Fibroblast of lung (primary cell): ENCODE measurements around the gene AFTPH. TPM values are rescaled to one million over a fixed set of nuclear protein-coding genes. Genes with fewer than 3 reads are reported as not detected.
A peak's percentile ranks its signal among the peaks of the same experiment; 100 is the strongest.

Source experiments
- DNase-seq, 2 donors: peaks; one replicate each; pipeline versions ENCODE4 v3.0.0 to v3.0.0-alpha.2; 2010; ENCODE audit warnings: low read depth in 2 of 2
- H2AFZ ChIP-seq: 2 replicates; pipeline ENCODE4 v1.5.1; 2012; ENCODE audit warnings: low read length, control low read depth, inconsistent platforms
- H3K27ac ChIP-seq: 2 replicates; pipeline ENCODE4 v1.5.1; 2011; ENCODE audit warnings: low read length, control low read depth; ENCODE audit not compliant: insufficient read depth
- H3K27me3 ChIP-seq: 2 replicates; pipeline ENCODE4 v1.5.1; 2011; ENCODE audit warnings: mild to moderate bottlenecking, low read length; ENCODE audit not compliant: control insufficient read depth, insufficient read depth
- H3K36me3 ChIP-seq: 2 replicates; pipeline ENCODE4 v1.5.1; 2011; ENCODE audit warnings: low read length; ENCODE audit not compliant: control insufficient read depth, insufficient read depth
- H3K4me1 ChIP-seq: 2 replicates; pipeline ENCODE4 v1.5.1; 2011; ENCODE audit warnings: low read length; ENCODE audit not compliant: control insufficient read depth, insufficient read depth; ENCODE audit errors: extremely low read depth
- H3K4me2 ChIP-seq: 2 replicates; pipeline ENCODE4 v1.5.1; 2011; ENCODE audit warnings: low read length, control low read depth; ENCODE audit not compliant: insufficient read depth; ENCODE audit errors: extremely low read depth
- H3K4me3 ChIP-seq, 4 experiments: fragments of 200-600 bp in 1 of 4; sonication (generic) in 1 of 4; replicated peaks in 1 of 4; 2 replicates each; pipeline ENCODE4 v1.5.1; 2011 to 2016; ENCODE audit warnings: low read length in 4 of 4, low read depth in 3 of 4, mild to moderate bottlenecking in 3 of 4, control low read depth in 2 of 4, inconsistent platforms in 1 of 4, mixed read lengths in 1 of 4; ENCODE audit not compliant: insufficient read depth in 1 of 4; ENCODE audit errors: control extremely low read depth in 1 of 4
- H3K79me2 ChIP-seq: 2 replicates; pipeline ENCODE4 v1.5.1; 2012; ENCODE audit warnings: mild to moderate bottlenecking, low read length, inconsistent platforms; ENCODE audit not compliant: control insufficient read depth, insufficient read depth
- H3K9ac ChIP-seq: 2 replicates; pipeline ENCODE4 v1.5.1; 2011; ENCODE audit warnings: mild to moderate bottlenecking, low read length, control low read depth; ENCODE audit not compliant: insufficient read depth
- H3K9me3 ChIP-seq: 2 replicates; pipeline ENCODE4 v1.5.1; 2012; ENCODE audit warnings: low read depth, low read length; ENCODE audit not compliant: control insufficient read depth, insufficient read depth
- H4K20me1 ChIP-seq: 2 replicates; pipeline ENCODE4 v1.5.1; 2011; ENCODE audit warnings: low read length; ENCODE audit not compliant: control insufficient read depth, insufficient read depth; ENCODE audit errors: extremely low read depth
- CTCF ChIP-seq, 2 donors: IDR thresholded peaks in 1 of 2; conservative IDR thresholded peaks in 1 of 2; 1 replicate in 1 of 2; 2 replicates in 1 of 2; pipeline ENCODE4 v1.5.1; 2011 to 2012; ENCODE audit warnings: low read length in 2 of 2, control low read depth in 1 of 2, inconsistent platforms in 1 of 2, low read depth in 1 of 2, mild to moderate bottlenecking in 1 of 2
- EZH2 ChIP-seq: IDR thresholded peaks from 2 replicates; pipeline ENCODE4 v1.5.1; 2012; ENCODE audit warnings: low read length, control low read depth, mild to moderate bottlenecking; ENCODE audit errors: missing control alignments
- polyA plus RNA-seq, 2 donors: library from polyadenylated mRNA; depleted of rRNA in 1 of 2; stranded (reverse) in 1 of 2; unstranded in 1 of 2; fragments of >200 nt; gene quantifications; 2 replicates each; pipeline ENCODE4 v1.2.1, GENCODE V29; 2011 to 2012; ENCODE audit warnings: missing spikeins in 1 of 2
- total RNA-seq: library from RNA; depleted of rRNA; stranded (reverse); fragments of >200 nt; gene quantifications from 2 replicates; pipeline ENCODE4 v1.2.1, GENCODE V29; 2014

AFTPH gene
- total and polyA plus RNA-seq, 2 donors (not counting 1 experiment from before 2014, with no cell fraction given): 15.8 to 43.3 TPM

DNA sequence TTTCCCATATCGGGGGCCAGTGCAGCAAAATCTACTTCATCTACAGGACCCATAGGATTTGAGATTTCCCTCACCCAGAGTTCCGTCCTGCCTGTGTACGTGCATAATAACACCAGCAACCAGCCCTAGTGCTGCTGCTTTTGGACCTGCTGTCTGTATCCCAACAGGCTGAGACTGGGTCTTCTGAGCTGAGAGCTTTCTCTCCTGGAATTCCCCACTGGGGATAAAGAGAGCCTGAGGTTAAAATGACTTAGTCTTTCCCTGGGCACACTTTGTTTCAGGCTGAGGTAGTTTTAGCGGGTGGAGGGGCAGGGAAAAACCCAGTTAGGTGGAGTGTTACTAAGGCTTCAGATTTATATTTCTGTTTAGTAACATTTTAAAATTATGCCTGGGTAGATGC, 67.1 kb downstream of the AFTPH start:
- TF ChIP-seq EZH2 (no peak), CTCF (conservative IDR thresholded peaks at IDR 0.05 in 1 of 2, IDR thresholded peaks at IDR 0.05 in 1 of 2; ENCODE audit: low read depth in 1 of 2, low read length in 2 of 2) (no peak)
- Histone ChIP-seq H3K9ac (no peak overlapping the region), H3K27ac (no peak overlapping the region), H2AFZ (no peak overlapping the region), H4K20me1 (no peaks in the 10 kb centered on the region), H3K27me3 (no peaks in the 10 kb centered on the region), H3K79me2 (no peaks in the 10 kb centered on the region), H3K36me3 (no peaks in the 10 kb centered on the region), H3K4me1 (no peaks in the 10 kb centered on the region), H3K4me3 (no peak overlapping the region), H3K9me3 (no peaks in the 10 kb centered on the region), H3K4me2 (no peak overlapping the region)
- DNase-seq: no peak

GRCh38 chr2:64593035-64593655, 69.0 kb downstream of the AFTPH start:
- Histone ChIP-seq H3K79me2 (no peaks in the 10 kb centered on the region), H3K27me3 (no peaks in the 10 kb centered on the region), H3K9me3 (no peaks in the 10 kb centered on the region), H3K4me1 (no peaks in the 10 kb centered on the region), H3K27ac (no peak overlapping the region), H4K20me1 (no peaks in the 10 kb centered on the region), H3K36me3 (no peaks in the 10 kb centered on the region), H3K4me2 (no peak overlapping the region), H3K9ac (no peak overlapping the region), H2AFZ (no peak overlapping the region), H3K4me3 (no peak overlapping the region)
- TF ChIP-seq EZH2 (no peak), CTCF (conservative IDR thresholded peaks at IDR 0.05 in 1 of 2, IDR thresholded peaks at IDR 0.05 in 1 of 2; ENCODE audit: low read depth in 1 of 2, low read length in 2 of 2) (no peak)
- peak in 1 of 2 donors; percentile 26 for DNase-seq

DNA sequence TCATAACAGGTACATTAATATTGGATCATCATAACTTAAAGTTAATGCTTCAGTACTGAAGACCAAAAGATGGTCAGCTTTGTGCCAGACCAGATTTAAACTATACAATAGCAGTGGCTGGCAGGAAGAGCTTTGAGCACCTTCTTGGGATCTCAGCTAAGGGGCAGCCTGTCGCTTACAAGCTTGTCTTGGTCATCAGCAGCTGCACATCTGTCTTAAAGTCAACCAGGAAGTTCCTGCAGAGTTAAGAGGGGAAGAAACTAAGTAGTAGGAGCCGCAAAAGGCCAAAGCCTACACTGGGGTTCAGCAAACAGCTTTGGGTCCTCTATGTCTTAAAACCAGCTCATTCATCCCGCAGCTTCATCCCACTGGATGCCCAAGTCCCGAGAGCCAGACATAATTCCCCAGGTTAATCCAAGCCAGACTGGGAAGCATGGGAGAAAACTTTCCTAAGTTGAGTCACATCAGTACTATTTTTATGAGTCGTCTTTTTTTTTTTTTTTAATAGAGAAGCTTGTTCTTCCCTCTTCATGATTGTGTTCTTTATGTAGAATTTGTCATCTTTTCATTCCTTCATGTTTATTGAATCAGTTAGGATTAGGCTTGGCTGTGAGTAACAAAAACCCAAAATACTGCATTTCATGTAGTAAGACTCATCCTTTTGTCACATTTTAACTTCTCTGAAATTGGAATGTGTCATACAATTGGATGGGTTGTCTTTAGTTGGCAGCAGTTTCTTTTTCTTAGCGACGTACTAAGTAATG, 70.3 kb downstream of the AFTPH start:
- Histone ChIP-seq H3K79me2 (no peaks in the 10 kb centered on the region), H3K27me3 (peaks cover 6% of the 10 kb centered on the region), H3K4me1 (no peaks in the 10 kb centered on the region), H2AFZ (no peak overlapping the region), H3K9ac (no peak overlapping the region), H3K27ac (no peak overlapping the region), H3K4me3 (no peak overlapping the region), H4K20me1 (no peaks in the 10 kb centered on the region), H3K36me3 (no peaks in the 10 kb centered on the region), H3K9me3 (no peaks in the 10 kb centered on the region), H3K4me2 (no peak overlapping the region)
- TF ChIP-seq CTCF (conservative IDR thresholded peaks at IDR 0.05 in 1 of 2, IDR thresholded peaks at IDR 0.05 in 1 of 2; ENCODE audit: low read depth in 1 of 2, low read length in 2 of 2) (no peak), EZH2 (no peak)
- DNase-seq: peak in 1 of 2 donors; percentile 55
